ENCODE measurements around the gene MORN1. TPM values are rescaled to one million over a fixed set of nuclear protein-coding genes. Genes with fewer than 3 reads are reported as not detected.

The MORN1 gene
- total RNA-seq, 1 donor from 2014 or later: 18.4 TPM

DNA sequence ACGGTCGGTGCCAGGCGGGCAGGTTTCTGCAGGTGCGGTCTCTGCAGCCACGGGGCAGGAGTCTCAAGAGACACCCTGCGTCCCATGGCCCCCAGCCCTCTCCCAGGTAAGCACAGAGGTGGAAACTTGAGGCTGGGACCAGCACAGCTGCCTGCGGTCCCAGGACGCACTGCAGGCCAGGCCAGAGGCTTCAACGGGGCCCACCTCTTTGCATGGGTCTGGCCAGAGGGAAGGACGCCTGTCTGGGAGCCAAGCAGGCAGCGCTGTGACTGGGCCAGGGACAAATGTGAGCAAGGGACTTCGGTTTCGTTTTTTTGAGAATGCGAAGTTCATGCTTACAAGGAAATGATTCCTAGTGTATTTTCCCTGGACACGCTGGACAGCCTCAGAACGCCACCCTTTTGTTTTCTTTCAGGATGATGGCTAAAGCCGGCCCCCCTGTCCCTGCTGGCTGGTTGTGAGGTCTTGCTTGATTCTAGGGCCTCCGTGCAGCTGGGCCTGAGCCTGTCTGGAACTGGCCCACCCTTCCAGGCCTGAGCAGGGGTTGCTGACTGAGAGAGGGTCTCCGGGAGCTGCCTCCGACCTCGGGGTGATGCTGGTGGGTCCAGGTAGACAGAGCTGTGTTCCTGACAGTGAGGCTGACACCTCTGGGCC, 38.3 kb downstream of the MORN1 start:
- TF ChIP-seq, protein P1, sequence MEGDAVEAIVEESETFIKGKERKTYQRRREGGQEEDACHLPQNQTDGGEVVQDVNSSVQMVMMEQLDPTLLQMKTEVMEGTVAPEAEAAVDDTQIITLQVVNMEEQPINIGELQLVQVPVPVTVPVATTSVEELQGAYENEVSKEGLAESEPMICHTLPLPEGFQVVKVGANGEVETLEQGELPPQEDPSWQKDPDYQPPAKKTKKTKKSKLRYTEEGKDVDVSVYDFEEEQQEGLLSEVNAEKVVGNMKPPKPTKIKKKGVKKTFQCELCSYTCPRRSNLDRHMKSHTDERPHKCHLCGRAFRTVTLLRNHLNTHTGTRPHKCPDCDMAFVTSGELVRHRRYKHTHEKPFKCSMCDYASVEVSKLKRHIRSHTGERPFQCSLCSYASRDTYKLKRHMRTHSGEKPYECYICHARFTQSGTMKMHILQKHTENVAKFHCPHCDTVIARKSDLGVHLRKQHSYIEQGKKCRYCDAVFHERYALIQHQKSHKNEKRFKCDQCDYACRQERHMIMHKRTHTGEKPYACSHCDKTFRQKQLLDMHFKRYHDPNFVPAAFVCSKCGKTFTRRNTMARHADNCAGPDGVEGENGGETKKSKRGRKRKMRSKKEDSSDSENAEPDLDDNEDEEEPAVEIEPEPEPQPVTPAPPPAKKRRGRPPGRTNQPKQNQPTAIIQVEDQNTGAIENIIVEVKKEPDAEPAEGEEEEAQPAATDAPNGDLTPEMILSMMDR (IDR thresholded peaks at IDR 0.05): no peak
- DNase-seq (ENCODE audit: low spot score in 2 of 2): peak in 1 of 2 donors; percentile 62

DNA sequence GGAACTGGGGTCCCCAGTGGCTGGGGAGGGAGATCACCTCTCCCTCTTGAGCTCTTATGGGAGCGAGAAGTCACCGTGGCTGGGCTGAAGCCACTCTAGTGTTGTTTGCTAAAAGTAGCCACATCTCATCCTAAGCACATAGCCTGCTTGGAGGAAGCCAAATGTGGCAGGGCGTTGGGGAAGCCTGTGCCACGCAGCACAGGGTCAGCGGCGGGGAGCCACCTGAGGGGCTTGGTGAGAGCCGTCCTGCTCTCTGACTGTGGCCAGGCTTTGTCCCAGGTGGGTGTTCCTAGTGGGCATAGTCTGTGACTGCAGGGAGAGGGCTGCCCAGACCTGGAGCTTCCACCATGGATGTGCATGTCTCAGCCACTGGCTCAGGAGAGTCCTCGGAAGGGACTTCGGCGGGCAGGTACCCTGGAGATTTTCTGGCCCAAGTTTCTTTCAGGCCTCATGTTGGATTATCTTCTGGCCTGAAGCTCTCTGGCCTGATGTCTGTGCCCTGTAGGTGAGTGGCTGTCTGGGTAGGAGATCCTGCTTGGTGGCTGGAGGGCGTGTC, 38.9 kb downstream of the MORN1 start:
- Histone ChIP-seq H3K27me3 (no peaks in the 10 kb centered on the region), H3K9me3 (no peaks in the 10 kb centered on the region), H3K4me1 (peaks cover 7 to 26% of the 10 kb centered on the region in 2 donors), H3K4me3 (peak overlapping the region in 1 of 2 donors; percentile 21), H3K27ac (peak overlapping the region in 1 of 2 donors; percentile 82), H3K36me3 (no peaks in the 10 kb centered on the region)
- no peak for DNase-seq (ENCODE audit: low spot score in 2 of 2)
- TF ChIP-seq, protein P1 (IDR thresholded peaks at IDR 0.05): no peak
- intact Hi-C loops (cut with DNase I): no loop called here

More for the DNA sequence above, 38.3 kb downstream of the MORN1 start:
- peak overlapping the region; percentile 82 for H3K27ac ChIP-seq
- peak overlapping the region in 1 of 2 donors; percentile 21 for H3K4me3 ChIP-seq
- peaks cover 7 to 26% of the 10 kb centered on the region in 2 donors for H3K4me1 ChIP-seq
- intact Hi-C loops (cut with DNase I): no loop called here
- H3K9me3 ChIP-seq: no peaks in the 10 kb centered on the region
- no peaks in the 10 kb centered on the region for H3K27me3 ChIP-seq
- H3K36me3 ChIP-seq: no peaks in the 10 kb centered on the region

DNA sequence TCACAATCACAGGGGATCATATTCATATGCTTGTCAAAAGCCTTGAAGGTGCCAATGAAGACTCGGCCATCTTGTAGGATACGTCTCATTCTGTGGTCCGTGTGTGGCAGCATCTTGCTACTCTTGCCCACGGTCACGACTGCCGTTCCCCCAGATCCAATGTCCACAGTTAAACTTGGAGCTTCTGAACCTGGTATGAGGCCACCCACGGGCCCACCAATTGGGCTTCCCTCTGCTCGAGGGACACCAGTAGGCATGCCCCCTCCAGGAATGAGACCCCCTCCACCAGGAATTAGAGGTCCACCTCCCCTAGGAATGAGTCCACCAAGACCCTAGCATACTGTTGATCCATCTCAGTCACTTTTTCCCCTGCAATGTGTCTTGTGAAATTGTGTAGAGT, 39.6 kb downstream of the MORN1 start:
- no peak for DNase-seq (ENCODE audit: low spot score in 2 of 2)
- no peaks in the 10 kb centered on the region for H3K9me3 ChIP-seq
- H3K4me3 ChIP-seq: no peak overlapping the region
- H3K27me3 ChIP-seq: no peaks in the 10 kb centered on the region
- no peaks in the 10 kb centered on the region for H3K36me3 ChIP-seq
- TF ChIP-seq, protein P1 (IDR thresholded peaks at IDR 0.05): no peak
- H3K27ac ChIP-seq: no peak overlapping the region
- intact Hi-C loops (cut with DNase I): no loop called here
- H3K4me1 ChIP-seq: peaks cover 7 to 26% of the 10 kb centered on the region in 2 donors

DNA sequence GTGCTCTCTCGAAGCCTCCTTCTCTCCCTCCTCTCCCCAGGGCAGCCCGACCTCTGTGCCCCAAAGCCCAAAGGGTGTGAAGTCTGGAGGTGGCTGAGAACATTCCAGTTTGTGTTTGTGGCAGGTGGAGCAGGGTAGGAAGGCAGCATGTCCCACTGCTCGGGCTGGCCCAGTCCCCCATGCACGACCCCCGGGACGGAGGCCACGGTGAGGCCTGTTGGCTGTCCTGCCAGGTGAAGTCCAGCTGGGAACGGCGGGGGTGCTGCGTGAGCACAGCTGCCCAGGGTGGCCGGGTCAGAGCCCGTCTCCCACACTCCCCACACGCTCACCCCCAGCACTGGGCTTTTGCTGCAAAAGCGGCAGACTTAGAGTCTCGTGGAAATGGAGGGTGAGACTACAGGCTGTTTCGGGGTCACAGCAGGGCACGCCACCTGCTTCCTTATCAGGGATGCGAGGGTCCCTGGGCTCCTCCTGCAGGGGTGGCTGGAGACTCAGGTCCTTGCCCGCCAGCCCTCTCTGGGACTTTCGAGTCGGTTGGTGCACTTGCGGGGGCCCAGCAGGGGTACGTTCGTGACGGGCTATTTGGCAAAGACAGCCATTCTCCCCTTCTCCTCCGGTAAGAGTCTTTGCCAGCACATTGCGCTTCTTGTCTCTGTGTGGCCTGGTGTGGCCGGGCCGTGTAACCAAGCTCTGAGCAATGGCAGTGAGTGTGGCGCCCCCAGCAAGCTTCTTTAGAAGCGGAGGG, 40.3 kb downstream of the MORN1 start:
- intact Hi-C loops (cut with DNase I): no loop called here
- H3K9me3 ChIP-seq: no peaks in the 10 kb centered on the region
- DNase-seq (ENCODE audit: low spot score in 2 of 2): peak in 1 of 2 donors; percentile 61

DNA sequence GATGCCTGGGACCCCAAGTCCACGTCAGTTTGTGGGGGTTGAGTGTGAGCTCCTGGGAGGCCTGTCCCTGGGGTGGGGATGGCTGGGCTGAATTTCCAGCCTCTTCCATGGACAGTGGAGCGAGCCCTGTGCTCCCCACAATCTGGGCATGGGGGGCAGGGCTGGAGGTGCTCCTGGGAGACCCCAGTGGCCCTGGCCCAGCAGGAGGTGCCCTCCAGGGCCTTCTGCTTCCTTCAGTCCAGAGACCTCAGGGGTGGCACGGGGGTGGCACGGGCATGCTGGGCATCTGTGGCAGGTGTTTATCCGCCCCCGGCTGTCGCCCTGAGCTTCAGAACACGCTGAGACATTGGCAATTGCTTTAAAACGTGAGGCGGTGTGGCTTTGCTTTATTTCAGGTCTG, 40.9 kb downstream of the MORN1 start:
- H3K4me3 ChIP-seq: no peak overlapping the region
- intact Hi-C loops (cut with DNase I): no loop called here
- DNase-seq (ENCODE audit: low spot score in 2 of 2): no peak
- TF ChIP-seq, protein P1 (IDR thresholded peaks at IDR 0.05): no peak
- H3K4me1 ChIP-seq: peaks cover 7 to 21% of the 10 kb centered on the region in 2 donors
- H3K36me3 ChIP-seq: no peaks in the 10 kb centered on the region
- H3K27me3 ChIP-seq: no peaks in the 10 kb centered on the region
- H3K27ac ChIP-seq: no peak overlapping the region
- no peaks in the 10 kb centered on the region for H3K9me3 ChIP-seq

More for the DNA sequence above, 40.3 kb downstream of the MORN1 start:
- Histone ChIP-seq H3K4me3 (no peak overlapping the region), H3K4me1 (peaks cover 7 to 26% of the 10 kb centered on the region in 2 donors), H3K36me3 (no peaks in the 10 kb centered on the region), H3K27ac (no peak overlapping the region), H3K27me3 (no peaks in the 10 kb centered on the region)
- TF ChIP-seq, protein P1 (IDR thresholded peaks at IDR 0.05): no peak
